Hepatic stellate cell (primary cell): ENCODE data around the gene GRAMD1A.
"Not testable (repeated sequence)": the region's sequence is repeated elsewhere in the genome, so short reads cannot be mapped to it uniquely, and the experiment has no call there.

Experiments used
- DNase-seq: peaks from one replicate; pipeline ENCODE4 v3.0.0; 2011; ENCODE audit warnings: low spot score

GRAMD1A gene

DNA sequence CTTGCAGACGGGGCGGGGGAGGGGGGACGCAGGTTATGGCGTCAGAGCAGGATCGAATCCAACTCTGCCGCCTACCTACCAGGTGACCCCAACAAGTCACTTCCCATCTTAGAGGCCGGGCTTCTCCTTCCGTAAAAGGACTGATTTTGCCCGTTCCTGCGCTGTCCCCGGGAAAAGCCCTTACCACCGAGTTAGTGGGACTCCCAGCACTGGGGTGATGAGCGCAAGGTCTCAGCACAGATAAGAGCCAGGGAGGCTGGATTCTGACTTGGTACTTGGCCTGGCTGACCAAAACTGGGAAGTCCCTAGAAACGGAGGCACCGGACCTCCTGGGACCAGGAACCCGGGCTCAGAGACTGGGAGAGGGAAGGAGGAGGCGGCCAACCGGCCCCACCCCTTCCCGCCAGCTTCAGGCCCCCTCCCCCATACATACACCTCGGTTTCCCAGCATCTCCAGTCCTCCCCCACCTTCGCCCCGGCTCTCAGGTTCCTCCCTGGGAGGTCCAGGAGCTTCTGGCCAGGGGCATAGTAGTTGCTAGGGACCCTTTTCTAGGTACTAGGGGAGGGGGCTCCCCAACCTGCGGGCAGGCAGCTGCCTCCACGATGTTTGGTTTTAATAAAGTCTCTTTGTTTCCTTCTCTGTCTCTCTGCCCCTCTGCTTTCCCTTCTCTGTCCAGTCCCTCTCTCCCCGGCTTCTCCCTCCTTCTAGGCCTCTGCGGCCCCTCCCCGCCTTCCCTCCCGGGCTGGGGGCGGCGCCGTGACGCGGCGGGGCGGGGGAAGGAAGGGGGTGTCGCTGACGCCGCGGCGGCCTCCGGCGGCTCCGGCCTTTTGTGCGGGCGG, at the start of gene GRAMD1A:
GRAMD1A (plus strand) TSS at position 826 of the 840 bp plus-strand sequence. CDS start 156 bp downstream, outside the sequence.
- peak; percentile 97 for DNase-seq

DNA sequence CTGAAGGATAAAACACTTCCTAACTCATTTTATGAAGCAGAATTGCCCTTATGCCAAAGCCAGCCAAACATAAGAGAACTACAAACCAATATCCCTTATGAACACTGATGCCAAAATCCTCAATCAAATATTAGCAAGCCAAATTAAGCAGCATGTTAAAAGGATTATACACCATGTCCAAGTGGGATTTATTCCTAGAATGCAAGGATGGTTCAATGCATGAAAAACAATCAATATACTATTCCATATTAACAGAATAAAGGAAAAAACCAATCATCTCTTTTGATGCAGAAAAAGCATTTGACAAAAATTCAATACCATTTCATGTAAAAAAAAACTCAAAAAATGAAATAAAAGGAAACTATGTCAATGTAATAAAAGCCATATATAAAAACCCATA, 47.0 kb upstream of the GRAMD1A start:
- DNase-seq, result no peak

DNA sequence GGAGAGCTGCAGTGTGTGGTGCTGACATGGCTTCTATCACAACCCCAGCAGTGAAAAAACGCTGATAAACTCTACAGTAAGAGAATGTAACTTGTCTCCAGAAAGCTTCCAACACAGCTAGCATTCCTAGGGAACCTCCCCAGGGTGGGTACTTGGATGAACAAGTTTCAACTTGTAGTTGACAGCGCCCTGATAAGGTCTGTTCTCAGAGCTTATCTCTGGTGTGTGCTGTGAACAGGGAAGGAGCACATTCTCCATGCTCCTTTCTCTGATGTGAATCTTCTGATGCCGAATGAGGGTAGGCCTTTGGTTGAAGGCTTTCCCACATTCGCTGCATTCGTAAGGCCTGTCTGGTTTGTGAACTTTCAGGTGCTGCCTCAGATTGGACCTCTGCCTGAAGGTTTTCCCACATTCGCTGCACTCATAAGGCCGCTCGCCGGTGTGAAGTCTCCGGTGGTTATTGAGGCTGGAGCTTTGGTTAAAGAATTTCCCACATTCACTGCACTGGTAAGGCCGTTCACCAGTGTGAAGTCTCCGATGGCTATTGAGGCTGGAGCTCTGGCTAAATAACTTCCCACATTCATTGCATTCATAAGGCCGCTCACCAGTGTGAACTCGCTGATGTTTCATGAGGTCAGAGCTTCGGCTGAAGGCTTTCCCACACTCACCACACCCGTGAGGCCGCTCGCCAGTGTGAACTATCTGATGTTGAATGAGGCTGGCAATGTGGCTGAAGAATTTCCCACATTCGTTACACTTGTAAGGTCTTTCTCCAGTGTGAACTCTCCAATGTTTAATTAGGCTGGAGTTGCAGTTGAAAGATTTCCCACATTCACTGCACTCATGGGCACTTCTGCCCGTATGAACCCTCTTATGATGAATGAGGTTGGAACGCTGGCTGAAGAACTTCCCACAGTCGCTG, 42.0 kb upstream of the GRAMD1A start:
- no peak for DNase-seq

DNA sequence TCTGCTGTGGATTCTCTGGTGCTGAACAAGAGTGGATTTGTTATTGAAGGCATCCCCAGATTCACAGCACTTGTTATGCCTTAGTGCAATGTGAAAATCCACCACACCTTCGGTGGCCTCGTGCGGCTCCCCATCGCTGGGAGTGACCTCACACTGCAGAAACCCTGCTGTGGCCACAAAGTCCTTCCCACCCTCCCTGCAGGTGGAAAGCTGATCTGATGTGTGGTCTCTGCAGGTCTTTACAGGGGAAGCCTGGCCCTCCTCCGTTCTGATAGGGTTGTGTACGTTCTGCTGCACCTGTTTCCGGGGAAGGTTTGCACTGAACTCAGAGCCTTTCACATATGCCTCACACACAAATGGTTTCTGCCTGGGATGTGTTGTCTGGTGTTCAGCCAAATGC, 41.1 kb upstream of the GRAMD1A start:
- no peak for DNase-seq

DNA sequence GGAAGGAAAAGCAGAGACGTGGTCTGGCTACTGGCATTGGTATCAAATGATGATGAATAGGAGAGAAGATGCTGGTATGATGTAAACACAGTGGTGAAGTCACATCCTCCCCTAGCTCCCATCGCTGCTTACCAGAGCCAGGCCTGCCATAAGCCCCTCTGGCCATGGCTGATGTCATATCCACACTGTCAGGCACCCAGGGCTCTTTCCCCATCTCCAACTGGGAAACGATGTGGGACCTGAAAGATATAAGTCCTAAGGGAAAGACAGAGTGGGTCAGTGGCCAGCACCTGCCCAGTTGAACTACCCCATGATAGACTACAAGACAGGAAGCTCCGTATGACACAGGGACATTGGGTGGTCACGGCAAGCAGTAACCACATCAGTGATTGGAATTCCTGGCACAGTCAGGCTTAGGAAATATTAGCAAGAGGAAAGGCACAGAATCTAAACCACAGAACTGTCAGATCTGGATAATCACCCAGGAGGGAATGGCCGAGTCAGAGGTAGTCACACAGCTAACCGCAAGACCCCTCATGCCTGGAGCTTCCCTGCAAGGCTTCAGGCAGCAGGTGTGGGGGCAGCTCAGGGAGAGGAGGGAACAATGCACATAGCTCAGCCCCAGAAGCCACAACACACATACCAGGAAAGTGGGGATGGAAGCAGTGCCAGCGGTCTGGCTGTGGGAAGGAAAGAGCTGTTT, 39.9 kb upstream of the GRAMD1A start:
- peak; percentile 57 for DNase-seq

DNA sequence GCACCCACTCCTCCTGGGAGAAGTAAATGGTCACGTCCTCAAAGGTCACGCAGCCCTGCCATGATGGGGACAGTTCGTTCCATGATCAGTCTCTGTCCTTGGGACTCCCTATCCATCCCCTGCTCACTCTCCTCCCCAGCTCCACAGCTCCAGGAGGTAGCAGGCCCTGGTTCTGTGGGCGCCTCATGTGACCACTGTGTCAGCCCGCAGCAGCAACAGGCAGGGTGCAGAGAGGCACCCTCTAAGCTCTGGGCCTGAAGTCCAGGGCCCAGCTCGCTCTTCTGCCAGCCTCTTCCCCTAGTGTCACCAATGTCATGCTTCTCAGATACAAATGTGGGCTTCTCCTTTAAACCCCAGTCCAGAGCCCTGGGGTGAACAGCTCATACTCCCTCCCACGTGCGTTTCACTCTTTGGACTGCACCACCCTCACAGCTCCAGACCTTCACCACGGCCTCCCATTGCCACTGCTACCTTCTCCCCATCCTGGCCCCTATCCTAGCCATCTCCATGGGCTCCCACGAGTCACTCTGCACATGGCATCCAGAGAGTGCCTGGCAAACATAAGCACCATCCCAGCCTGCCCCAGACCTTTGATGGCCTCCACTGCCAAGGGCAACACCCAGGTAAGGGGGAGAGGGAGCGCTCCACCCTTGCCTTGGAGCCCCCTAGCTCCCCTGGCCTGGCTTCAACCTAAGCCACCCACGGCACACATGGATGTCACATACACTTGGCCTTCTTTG, 39.0 kb upstream of the GRAMD1A start:
- no peak for DNase-seq

DNA sequence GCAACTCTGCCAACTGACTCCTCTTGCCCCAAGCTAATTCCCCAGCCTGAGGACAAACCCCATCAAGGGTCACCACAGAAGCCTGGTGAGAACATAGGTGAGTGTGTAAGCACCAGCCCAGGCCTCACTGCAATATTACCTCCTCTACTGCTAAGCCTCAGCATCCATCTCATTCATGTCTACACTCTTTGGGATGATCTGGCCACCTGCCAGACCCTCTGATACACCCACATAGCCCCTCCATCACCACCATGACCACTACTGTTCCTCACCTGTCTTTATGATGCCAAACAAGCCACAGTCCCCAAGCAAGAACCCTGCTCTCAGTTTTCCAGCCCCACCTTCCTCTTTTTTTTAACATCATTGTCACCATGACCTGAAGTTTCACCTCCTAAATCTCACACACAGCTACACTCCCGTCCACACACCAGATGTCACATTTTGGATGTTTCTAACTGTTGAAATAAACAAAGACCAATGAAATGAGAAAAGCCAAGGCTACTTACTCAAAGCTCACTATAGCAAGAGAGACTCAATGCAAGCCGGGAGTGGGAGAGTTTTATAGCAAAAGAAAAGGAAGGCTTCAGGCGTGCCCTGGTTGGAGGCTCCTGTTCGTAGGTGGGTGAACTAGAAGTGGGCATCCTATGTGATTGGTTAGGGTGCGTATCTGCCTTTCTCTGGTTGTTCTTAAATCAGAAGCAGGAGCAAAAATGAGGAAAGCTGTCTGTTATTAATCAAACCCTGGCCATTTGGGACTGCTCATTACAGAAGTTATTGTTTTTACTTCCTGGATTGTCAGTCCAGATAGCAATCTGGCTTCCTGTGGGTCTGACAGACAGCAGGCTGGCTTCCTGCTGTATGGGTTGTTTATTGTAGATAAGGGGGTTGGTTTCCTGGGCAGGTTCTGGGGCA, 38.1 kb upstream of the GRAMD1A start:
- DNase-seq, result no peak

DNA sequence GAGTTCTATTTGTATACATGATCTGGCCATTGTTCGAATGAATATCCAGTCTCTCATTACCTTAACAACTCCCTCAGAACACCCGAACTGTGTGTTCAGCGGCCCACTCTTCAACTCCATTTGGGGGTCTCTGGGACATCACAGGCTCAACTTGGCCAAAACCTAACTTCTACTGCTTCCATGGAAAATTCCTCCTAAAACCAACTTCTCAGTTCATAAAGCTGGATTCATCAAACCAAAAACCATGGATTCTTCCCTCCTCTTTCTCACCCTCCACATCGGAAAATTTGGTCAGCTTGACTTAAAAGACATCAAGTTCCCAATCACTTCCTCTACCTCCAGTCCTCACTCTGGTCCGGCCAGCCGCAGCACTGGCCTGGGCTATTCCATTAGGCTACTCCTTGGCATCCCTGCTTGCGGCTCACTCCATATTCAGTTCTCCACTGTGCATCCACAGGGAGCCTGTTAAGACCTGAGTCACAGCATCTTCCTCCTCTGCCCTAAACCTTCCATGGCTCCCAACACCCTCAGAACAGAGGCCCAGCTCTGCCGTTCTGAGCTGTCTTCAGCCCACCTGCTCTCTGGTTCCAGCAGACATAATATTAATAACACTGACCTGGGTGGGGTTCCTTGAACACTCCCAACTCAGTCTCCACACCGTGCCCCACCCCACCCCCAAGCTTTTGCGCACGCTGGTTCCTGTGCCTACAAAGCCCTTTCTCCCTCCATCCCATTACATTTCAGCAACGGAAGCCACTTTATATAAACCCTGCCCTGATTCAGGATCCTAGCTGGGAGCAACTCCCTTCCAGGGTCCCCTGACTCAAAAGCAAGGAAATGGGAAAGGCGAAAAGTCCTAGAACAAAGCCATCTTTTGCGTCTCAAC, 37.2 kb upstream of the GRAMD1A start:
- DNase-seq, result no peak

DNA sequence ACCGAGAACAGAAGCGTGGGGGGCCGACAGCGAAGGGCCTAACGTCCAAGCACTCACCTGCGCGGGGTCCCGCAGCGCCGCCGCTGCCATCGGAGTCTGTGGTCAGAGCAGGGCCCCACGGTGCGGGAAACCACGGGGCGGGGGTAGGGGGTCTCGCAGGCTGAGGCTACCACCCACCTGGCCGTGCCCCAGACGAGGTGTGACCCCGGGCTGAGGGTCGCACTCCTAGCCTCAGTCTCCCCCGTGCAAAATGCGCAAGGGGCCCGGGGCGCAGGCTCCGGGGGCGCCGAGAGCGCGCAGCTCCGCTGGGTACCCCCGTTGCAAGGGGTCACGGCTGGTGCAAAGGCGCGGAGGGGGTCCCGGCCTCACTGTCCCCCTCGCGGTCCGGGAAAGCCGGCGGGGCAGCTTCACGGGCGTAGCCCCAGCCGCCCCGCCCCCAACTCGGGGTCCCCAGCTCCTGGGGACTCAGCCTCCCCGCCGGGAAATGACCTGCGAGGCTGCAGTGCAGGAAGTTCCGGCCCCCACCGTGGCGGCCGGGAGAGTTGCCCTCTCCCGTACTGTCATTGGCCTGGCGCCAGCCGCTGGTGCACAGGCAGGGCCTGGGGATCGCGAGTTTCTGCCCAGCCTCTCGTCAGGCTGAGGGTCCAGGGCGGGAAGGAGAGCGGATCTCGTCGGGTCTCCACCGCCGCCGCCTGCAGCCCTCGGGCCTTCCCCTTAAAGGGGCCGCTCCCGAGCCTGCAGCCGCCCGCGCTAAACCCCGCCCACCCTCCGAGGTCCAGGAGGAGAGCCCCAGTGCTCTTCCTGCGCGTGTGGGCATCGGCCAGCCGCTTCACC, 36.3 kb upstream of the GRAMD1A start, which contains the start of gene ZNF792:
ZNF792 (minus strand) TSS at position 657 of the 834 bp plus-strand sequence; CDS start at position 90, 567 bp downstream.
- peak; percentile 69 for DNase-seq

DNA sequence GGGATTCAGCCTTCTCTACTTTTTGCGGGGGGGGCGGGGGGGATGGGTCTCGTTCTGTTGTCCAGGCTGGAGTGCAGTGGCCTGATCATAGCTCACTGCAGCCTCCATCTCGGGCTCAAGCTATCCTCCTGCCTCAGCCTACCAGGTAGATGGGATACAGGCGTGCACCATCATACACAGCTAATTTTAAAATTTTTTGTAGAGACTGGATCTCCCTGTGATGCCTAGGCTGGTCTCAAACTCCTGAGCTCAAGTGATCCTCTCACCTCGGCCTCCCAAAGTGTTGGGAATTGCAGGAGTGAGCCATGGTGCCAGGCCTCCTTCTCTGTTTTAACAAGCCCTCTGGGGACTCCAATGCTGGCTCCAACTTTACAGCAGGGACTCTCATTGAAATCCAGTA, 35.5 kb upstream of the GRAMD1A start:
- no peak for DNase-seq

DNA sequence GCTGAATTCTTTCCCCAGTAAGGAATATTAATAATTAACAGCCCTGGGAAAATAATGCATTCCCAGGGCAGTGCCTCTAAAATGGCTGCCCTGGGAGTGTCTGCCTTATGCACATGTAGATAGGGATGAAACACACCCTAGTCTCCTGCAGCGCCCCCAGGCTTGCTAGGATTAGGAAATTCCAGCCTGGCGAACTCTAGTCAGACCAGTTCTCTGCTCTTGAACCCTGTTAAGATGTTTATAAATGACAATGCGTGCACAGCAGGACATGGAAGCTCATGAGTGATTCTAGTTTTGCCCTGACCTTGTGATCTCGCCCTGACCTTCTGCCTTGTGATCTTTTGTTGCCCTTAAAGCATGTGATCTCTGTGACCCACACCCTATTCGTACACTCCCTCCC, 34.6 kb upstream of the GRAMD1A start:
- not testable (repeated sequence) for DNase-seq

DNA sequence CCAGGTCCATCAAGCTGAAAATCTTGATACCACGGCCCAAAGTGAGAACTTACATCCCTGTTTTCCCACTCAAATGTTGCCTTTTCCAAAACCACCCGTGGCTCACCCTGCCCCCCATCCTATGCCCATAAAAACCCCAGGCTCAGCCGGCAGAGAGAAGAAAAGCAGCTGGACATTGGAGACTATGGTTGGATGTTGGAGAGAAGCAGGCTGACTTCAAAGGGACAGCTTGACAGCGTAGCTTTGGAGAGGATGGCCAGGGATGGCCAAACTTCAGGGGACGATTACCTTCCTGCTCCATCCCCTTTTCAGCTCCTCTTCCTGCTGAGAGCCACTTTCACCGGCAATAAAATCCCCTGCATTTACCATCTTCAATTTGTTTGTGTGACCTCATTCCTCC, 32.6 kb upstream of the GRAMD1A start:
- DNase-seq, result no peak

DNA sequence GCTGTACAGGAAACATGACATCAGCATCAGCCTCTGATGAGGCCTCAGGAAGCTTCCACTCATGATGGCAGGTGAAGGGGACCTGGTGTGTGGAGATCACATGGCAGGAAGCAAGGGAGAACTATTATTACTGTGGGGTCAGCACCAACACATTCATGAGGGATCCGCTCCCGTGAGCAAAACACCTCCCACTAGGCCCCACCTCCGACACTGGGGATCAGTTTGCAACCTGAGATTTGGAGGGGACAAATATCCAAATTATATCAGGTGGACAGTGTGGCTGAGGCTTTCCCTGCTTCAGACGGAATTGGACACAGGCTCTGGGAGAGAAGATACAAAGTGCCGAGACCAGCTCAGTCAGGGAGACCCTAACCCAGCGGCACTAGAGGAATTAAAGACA, 30.4 kb upstream of the GRAMD1A start:
- DNase-seq, result no peak

DNA sequence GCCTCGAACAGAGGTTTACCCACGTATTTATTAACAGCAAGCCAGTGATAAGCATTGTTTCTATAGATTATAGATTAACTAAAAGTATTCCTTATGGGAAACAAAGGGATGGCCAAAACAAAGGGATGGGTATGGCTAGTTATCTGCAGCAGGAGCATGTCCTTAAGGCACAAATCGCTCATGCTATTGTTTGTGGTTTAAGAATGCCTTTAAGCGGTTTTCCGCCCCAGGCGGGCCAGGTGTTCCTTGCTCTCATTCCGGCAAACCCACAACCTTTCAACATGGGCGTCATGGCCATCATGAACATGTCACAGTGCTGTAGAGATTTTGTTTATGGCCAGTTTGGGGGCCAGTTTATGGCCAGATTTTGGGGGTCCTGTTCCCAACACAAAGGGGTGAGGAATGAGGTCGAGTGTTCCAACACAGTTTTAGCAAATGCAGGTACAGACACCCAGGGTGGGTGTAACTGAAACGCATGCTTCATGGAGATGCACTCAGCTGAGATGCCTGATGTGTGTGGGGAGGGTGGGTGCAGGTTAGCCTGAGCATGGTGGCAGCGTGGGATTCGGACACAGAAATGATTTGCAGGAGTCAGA, 29.8 kb upstream of the GRAMD1A start:
- DNase-seq, result not testable (repeated sequence)

DNA sequence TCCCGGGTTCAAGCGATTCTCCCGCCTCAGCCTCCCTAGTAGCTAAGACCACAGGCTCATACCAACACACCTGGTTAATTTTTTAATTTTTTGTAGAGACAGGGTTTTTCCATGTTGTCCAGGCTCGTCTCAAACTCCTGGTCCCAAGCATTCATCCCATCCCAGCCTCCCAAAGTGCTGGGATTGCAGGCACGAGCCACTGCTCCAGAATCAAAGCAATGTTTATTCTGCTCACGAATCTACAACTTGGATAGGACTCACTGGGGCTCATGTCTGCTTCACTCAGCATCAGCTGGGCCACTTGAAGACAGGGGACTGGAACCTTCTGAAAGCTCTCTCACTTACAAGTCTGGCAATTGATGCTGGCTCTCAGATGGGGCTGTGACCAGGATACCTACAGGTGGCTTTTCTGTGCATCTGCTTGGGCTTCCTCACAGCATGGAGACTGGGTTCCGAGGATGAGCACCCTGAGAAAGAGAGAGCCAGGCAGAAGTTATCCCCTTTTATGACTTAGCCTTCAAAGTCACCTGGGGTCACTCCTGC, 27.9 kb upstream of the GRAMD1A start:
- no peak for DNase-seq

DNA sequence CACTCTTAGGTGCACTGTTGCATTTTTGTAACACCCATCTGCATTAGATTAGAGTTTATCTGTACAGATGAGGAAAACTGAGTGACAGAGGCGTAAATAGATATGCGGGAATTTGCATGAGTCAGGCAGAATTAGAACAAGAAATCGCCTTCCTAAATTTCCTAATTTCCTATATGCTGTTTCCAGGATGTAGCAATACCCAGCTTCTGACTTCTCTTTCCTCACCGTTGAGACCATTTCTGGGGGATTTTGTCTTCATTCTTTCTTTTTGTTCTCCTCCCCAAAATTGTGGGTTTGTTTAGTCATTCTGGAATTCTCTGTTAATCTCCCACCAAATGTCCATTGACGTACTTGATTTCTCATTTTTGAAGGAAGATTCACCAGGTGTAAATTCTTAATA, 25.5 kb upstream of the GRAMD1A start:
- DNase-seq, result no peak

DNA sequence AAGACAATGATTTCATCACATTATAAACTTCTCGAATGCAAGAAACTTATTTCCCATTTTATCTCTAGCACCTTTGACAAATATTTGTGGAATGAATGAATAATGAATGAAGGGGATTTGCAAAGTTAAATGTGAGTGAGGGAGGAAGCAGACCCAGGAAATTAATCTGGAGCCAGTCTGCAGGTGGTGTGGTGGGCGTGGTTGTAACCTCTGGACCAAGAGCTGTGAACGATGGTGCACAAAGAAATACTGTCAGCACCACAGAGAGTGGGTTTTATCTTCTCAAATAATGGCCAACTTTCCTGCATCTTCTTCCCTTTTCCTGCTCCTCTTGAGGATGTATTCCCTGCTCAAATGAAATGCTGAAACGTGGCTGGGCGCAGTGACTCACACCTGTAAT, 25.1 kb upstream of the GRAMD1A start:
- DNase-seq, result no peak

DNA sequence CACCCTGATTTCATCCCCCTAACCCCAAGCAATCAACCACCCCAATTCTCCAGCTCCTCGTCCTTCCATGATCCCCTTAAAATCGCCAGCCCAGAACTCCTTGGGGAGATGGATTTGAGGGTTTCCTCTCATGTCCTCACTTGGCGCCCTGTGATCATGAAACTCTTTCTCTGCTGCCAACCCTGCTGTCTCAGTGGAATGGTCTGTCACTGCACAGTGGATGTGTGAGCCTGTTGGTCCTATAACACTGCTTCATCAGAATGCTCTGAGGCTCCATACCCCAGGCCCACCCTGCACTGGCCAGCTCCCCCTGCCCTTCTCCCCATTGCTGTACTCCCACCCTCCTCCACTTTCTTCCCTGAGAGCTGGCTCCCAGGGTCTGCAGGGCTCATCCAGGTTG, 23.5 kb upstream of the GRAMD1A start:
- DNase-seq, result no peak
